K562 (cell line): ENCODE results near the gene BZW2. TPM values are rescaled to one million over a fixed set of nuclear protein-coding genes. Genes with fewer than 3 reads are reported as not detected.

Experiments
- C11orf30 ChIP-seq: fragments of 450-650 bp; IDR thresholded peaks from 2 replicates; pipeline ENCODE4 v1.6.1; 2016; ENCODE audit warnings: low read depth, mild to moderate bottlenecking
- CREB1 ChIP-seq, 2 experiments: sonication (generic) in 1 of 2; formaldehyde crosslinking in 1 of 2; IDR thresholded peaks; 2 replicates each; pipeline versions ENCODE4 v1.6.1 to v1.8.0; 2012 to 2022; ENCODE audit warnings: inconsistent platforms in 1 of 2, mild to moderate bottlenecking in 1 of 2, missing genetic modification reagents in 1 of 2, moderate library complexity in 1 of 2
- HDAC1 ChIP-seq, 2 experiments: fragments of 450-650 bp; IDR thresholded peaks; 2 replicates each; pipeline ENCODE4 v1.6.1; 2016 to 2017; ENCODE audit warnings: inconsistent platforms in 1 of 2, mild to moderate bottlenecking in 1 of 2, moderate library complexity in 1 of 2
- ID3 ChIP-seq, 2 experiments: fragments of 250-450 bp in 1 of 2; fragments of 450-650 bp in 1 of 2; sonication (Bioruptor Pico) in 1 of 2; IDR thresholded peaks; 2 replicates each; pipeline versions ENCODE4 v1.6.1 to v1.8.0; 2016 to 2021; ENCODE audit warnings: mild to moderate bottlenecking in 2 of 2, moderate library complexity in 2 of 2, missing compliant biosample characterization in 1 of 2, missing genetic modification characterization in 1 of 2
- NEUROD1 ChIP-seq: fragments of 150-350 bp; IDR thresholded peaks from 2 replicates; pipeline ENCODE4 v1.6.1; 2014; ENCODE audit warnings: borderline replicate concordance, low read length, low read depth; ENCODE audit not compliant: partially characterized antibody
- TAL1 ChIP-seq: fragments of 450-650 bp; IDR thresholded peaks from 2 replicates; pipeline ENCODE4 v1.6.1; 2016; ENCODE audit warnings: mild to moderate bottlenecking
- UBTF ChIP-seq, 2 experiments: IDR thresholded peaks; 2 replicates each; pipeline ENCODE4 v1.6.1; 2012; ENCODE audit warnings: improper control_type of control experiment in 2 of 2, low read depth in 2 of 2, low read length in 2 of 2, borderline replicate concordance in 1 of 2
- ZZZ3 ChIP-seq: fragments of 450-650 bp; IDR thresholded peaks from 2 replicates; pipeline ENCODE4 v1.6.1; 2016; ENCODE audit warnings: antibody characterized with exemption, mild to moderate bottlenecking, moderate library complexity
- polyA plus RNA-seq, 8 experiments: library from polyadenylated mRNA; depleted of rRNA in 4 of 8; stranded (reverse) in 5 of 8; unstranded in 3 of 8; fragments of >200 nt; fragmentation: Nextera tagmentation in 2 of 8; fragmentation: Illumina TruSeq in 1 of 8; extraction: Ambion mirVana in 2 of 8; extraction: Trizol in 1 of 8; gene quantifications; 2 replicates each; pipeline versions ENCODE4 v1.2.1 to v1.2.3, GENCODE V29; 2011 to 2014; ENCODE audit warnings: inconsistent platforms in 1 of 8, missing spikeins in 1 of 8
- total RNA-seq, 7 experiments: library from RNA; depleted of rRNA in 6 of 7; stranded (reverse); fragments of >200 nt in 6 of 7; fragmentation: Illumina TruSeq in 2 of 7; extraction: Trizol in 2 of 7; gene quantifications; 2 replicates each; pipeline versions ENCODE4 v1.2.1 to v1.2.3, GENCODE V29; 2011 to 2021; ENCODE audit warnings: low replicate concordance in 1 of 7
- TF ChIP-seq, protein P1 (sequence below): fragments of 450-650 bp; IDR thresholded peaks from 2 replicates; pipeline ENCODE4 v1.7.0; 2016; ENCODE audit warnings: borderline replicate concordance
- TF ChIP-seq, protein P2 (sequence below): sonication (generic); formaldehyde crosslinking; IDR thresholded peaks from 2 replicates; pipeline ENCODE4 v1.8.0; 2022; ENCODE audit warnings: mild to moderate bottlenecking, missing genetic modification reagents
- TF ChIP-seq, protein P3 (sequence below): fragments of 450-650 bp; IDR thresholded peaks from 2 replicates; pipeline ENCODE4 v1.6.1; 2017; ENCODE audit warnings: antibody characterized with exemption, mild to moderate bottlenecking
- TF ChIP-seq, protein P4 (sequence below): fragments of 250-450 bp; sonication (Bioruptor Pico); IDR thresholded peaks from 2 replicates; pipeline ENCODE4 v1.9.0; 2021; ENCODE audit warnings: mild to moderate bottlenecking

The BZW2 gene
- total and polyA plus RNA-seq, 9 of the 15 experiments (the other 6 are each of a cell fraction or from before 2014, with no cell fraction given) = 140 to 316 (median 173) TPM

GRCh38 chr7:16719699-16720098, 73.7 kb downstream of the BZW2 start (continued):
- TF ChIP-seq CREB1 (IDR thresholded peaks at IDR 0.05) (peak; percentile 75), CREB1 (CRISPR knock-in tag; IDR thresholded peaks at IDR 0.05) (no peak), ID3 (CRISPR knock-in tag; IDR thresholded peaks at IDR 0.05) (no peak), ID3 (tag; IDR thresholded peaks at IDR 0.05) (no peak), HDAC1 (IDR thresholded peaks at IDR 0.05) (no peak), ZZZ3 (no peak), TAL1 (peak; percentile 88), C11orf30 (no peak), NEUROD1 (no peak), UBTF (IDR thresholded peaks at IDR 0.05; ENCODE audit: borderline replicate concordance in 1 of 2, low read depth in 2 of 2, low read length in 2 of 2) (no peak)
- TF ChIP-seq, protein P1, sequence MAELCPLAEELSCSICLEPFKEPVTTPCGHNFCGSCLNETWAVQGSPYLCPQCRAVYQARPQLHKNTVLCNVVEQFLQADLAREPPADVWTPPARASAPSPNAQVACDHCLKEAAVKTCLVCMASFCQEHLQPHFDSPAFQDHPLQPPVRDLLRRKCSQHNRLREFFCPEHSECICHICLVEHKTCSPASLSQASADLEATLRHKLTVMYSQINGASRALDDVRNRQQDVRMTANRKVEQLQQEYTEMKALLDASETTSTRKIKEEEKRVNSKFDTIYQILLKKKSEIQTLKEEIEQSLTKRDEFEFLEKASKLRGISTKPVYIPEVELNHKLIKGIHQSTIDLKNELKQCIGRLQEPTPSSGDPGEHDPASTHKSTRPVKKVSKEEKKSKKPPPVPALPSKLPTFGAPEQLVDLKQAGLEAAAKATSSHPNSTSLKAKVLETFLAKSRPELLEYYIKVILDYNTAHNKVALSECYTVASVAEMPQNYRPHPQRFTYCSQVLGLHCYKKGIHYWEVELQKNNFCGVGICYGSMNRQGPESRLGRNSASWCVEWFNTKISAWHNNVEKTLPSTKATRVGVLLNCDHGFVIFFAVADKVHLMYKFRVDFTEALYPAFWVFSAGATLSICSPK = no peak
- TF ChIP-seq, protein P2, sequence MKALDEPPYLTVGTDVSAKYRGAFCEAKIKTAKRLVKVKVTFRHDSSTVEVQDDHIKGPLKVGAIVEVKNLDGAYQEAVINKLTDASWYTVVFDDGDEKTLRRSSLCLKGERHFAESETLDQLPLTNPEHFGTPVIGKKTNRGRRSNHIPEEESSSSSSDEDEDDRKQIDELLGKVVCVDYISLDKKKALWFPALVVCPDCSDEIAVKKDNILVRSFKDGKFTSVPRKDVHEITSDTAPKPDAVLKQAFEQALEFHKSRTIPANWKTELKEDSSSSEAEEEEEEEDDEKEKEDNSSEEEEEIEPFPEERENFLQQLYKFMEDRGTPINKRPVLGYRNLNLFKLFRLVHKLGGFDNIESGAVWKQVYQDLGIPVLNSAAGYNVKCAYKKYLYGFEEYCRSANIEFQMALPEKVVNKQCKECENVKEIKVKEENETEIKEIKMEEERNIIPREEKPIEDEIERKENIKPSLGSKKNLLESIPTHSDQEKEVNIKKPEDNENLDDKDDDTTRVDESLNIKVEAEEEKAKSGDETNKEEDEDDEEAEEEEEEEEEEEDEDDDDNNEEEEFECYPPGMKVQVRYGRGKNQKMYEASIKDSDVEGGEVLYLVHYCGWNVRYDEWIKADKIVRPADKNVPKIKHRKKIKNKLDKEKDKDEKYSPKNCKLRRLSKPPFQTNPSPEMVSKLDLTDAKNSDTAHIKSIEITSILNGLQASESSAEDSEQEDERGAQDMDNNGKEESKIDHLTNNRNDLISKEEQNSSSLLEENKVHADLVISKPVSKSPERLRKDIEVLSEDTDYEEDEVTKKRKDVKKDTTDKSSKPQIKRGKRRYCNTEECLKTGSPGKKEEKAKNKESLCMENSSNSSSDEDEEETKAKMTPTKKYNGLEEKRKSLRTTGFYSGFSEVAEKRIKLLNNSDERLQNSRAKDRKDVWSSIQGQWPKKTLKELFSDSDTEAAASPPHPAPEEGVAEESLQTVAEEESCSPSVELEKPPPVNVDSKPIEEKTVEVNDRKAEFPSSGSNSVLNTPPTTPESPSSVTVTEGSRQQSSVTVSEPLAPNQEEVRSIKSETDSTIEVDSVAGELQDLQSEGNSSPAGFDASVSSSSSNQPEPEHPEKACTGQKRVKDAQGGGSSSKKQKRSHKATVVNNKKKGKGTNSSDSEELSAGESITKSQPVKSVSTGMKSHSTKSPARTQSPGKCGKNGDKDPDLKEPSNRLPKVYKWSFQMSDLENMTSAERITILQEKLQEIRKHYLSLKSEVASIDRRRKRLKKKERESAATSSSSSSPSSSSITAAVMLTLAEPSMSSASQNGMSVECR (CRISPR knock-in tag) = no peak
- TF ChIP-seq, protein P3, sequence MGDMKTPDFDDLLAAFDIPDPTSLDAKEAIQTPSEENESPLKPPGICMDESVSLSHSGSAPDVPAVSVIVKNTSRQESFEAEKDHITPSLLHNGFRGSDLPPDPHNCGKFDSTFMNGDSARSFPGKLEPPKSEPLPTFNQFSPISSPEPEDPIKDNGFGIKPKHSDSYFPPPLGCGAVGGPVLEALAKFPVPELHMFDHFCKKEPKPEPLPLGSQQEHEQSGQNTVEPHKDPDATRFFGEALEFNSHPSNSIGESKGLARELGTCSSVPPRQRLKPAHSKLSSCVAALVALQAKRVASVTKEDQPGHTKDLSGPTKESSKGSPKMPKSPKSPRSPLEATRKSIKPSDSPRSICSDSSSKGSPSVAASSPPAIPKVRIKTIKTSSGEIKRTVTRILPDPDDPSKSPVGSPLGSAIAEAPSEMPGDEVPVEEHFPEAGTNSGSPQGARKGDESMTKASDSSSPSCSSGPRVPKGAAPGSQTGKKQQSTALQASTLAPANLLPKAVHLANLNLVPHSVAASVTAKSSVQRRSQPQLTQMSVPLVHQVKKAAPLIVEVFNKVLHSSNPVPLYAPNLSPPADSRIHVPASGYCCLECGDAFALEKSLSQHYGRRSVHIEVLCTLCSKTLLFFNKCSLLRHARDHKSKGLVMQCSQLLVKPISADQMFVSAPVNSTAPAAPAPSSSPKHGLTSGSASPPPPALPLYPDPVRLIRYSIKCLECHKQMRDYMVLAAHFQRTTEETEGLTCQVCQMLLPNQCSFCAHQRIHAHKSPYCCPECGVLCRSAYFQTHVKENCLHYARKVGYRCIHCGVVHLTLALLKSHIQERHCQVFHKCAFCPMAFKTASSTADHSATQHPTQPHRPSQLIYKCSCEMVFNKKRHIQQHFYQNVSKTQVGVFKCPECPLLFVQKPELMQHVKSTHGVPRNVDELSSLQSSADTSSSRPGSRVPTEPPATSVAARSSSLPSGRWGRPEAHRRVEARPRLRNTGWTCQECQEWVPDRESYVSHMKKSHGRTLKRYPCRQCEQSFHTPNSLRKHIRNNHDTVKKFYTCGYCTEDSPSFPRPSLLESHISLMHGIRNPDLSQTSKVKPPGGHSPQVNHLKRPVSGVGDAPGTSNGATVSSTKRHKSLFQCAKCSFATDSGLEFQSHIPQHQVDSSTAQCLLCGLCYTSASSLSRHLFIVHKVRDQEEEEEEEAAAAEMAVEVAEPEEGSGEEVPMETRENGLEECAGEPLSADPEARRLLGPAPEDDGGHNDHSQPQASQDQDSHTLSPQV = 0 out of 2 replicates have a peak, but pooled peaks have one; percentile 25
- TF ChIP-seq, protein P4, sequence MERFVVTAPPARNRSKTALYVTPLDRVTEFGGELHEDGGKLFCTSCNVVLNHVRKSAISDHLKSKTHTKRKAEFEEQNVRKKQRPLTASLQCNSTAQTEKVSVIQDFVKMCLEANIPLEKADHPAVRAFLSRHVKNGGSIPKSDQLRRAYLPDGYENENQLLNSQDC (CRISPR knock-in tag) = no peak
